HG03439 (cell line): ENCODE data around the gene GALNT2.

Source experiments
- ATAC-seq: cut with Tn5 transposase; IDR thresholded peaks from one replicate; pipeline ENCODE4 v1.9.1; 2021; ENCODE audit warnings: mild to moderate bottlenecking, moderate library complexity; ENCODE audit not compliant: unreplicated experiment

Gene GALNT2

GRCh38 chr1:230050973-230051735 lies 15.9 kb upstream of the GALNT2 start:
- ATAC-seq: no peak

- ATAC-seq: no peak
These were observed 15.0 kb upstream of the GALNT2 start for GRCh38 chr1:230052018-230052417.

- no peak for ATAC-seq
These were observed 14.4 kb upstream of the GALNT2 start for GRCh38 chr1:230052665-230053064.

- ATAC-seq: no peak
These were observed 12.8 kb upstream of the GALNT2 start for GRCh38 chr1:230054092-230054749.

- no peak for ATAC-seq
These were observed 10.9 kb upstream of the GALNT2 start for GRCh38 chr1:230056098-230056497.

GRCh38 chr1:230057100-230057499 lies 9.9 kb upstream of the GALNT2 start:
- ATAC-seq: no peak

GRCh38 chr1:230057681-230058565 lies 9.1 kb upstream of the GALNT2 start:
- ATAC-seq: no peak

- ATAC-seq: no peak
These were observed 8.4 kb upstream of the GALNT2 start for GRCh38 chr1:230058626-230059025.

- no peak for ATAC-seq
These were observed 5.2 kb upstream of the GALNT2 start for GRCh38 chr1:230061801-230062200.

GRCh38 chr1:230062521-230062920 lies 4.5 kb upstream of the GALNT2 start:
- no peak for ATAC-seq

GRCh38 chr1:230064283-230064682 lies 2.8 kb upstream of the GALNT2 start:
- no peak for ATAC-seq

- ATAC-seq: no peak
These were observed 1.9 kb upstream of the GALNT2 start for GRCh38 chr1:230065161-230065560.

- ATAC-seq: no peak
These were observed 1.5 kb upstream of the GALNT2 start for GRCh38 chr1:230065571-230065970.

- no peak for ATAC-seq
These were observed 1.0 kb upstream of the GALNT2 start for GRCh38 chr1:230066031-230066430.

- peak; percentile 29 for ATAC-seq
These were observed 407 bp downstream of the GALNT2 start for GRCh38 chr1:230067419-230067870.

GRCh38 chr1:230067871-230068620 lies 1.0 kb downstream of the GALNT2 start:
- ATAC-seq: peak; percentile 18

- no peak for ATAC-seq
These were observed 1.5 kb downstream of the GALNT2 start for GRCh38 chr1:230068621-230068873.

- no peak for ATAC-seq
These were observed 2.1 kb downstream of the GALNT2 start for GRCh38 chr1:230068952-230069684.

- ATAC-seq: no peak
These were observed 2.8 kb downstream of the GALNT2 start for GRCh38 chr1:230069796-230070195.
